SIG-M5 treated with dmso at 0.1 percent for 504 hours (cell line): ENCODE measurements around the gene SPATA25.

Source experiments
- DNase-seq: peaks from one replicate; lab custom pipeline; 2025; ENCODE audit not compliant: unreplicated experiment; lab: John Stamatoyannopoulos, UW

SPATA25 gene

GRCh38 chr20:45841407-45842129, 45.9 kb downstream of the SPATA25 start:
- no peak for DNase-seq

- no peak for DNase-seq
Measured at GRCh38 chr20:45840700-45841198, 46.7 kb downstream of the SPATA25 start.

- no peak for DNase-seq
Measured at GRCh38 chr20:45836841-45837240, 50.6 kb downstream of the SPATA25 start.
